ENCODE measurements around the gene THAP7. TPM values are rescaled to one million over a fixed set of nuclear protein-coding genes. Genes with fewer than 3 reads are reported as not detected.

Gene THAP7
- total and polyA plus RNA-seq, 9 of the 15 experiments (the other 6 are each of a cell fraction or from before 2014, with no cell fraction given) = 7.9 to 263 (median 84.1) TPM

GRCh38 chr22:20964090-20964798 is 37.7 kb downstream of the THAP7 start (continued):
- no peak for TF ChIP-seq HCFC1 (IDR thresholded peaks at IDR 0.05; ENCODE audit: low read depth, low read length)
- no peak for TF ChIP-seq ZNF134 (CRISPR knock-in tag; conservative IDR thresholded peaks at IDR 0.05)
- no peak for TF ChIP-seq NCOR1 (IDR thresholded peaks at IDR 0.05)
- TF ChIP-seq DEAF1 (CRISPR knock-in tag; IDR thresholded peaks at IDR 0.05) = no peak
- no peak for TF ChIP-seq TSC22D4 (tag; IDR thresholded peaks at IDR 0.05)
- TF ChIP-seq MYBL2 (IDR thresholded peaks at IDR 0.05; ENCODE audit: low read depth) = no peak
- TF ChIP-seq MYBL2 (CRISPR knock-in tag; IDR thresholded peaks at IDR 0.05; ENCODE audit: borderline replicate concordance) = no peak
- TF ChIP-seq ZNF77 (CRISPR knock-in tag; IDR thresholded peaks at IDR 0.05) = no peak
- TF ChIP-seq FOXO4 (CRISPR knock-in tag; IDR thresholded peaks at IDR 0.05) = 0 out of 2 replicates have a peak, but pooled peaks have one; percentile 29
- no peak for TF ChIP-seq ZNF75A (CRISPR knock-in tag; IDR thresholded peaks at IDR 0.05)
- no peak for TF ChIP-seq ZNF23 (CRISPR knock-in tag; IDR thresholded peaks at IDR 0.05)
- no peak for TF ChIP-seq E2F5 (CRISPR knock-in tag; IDR thresholded peaks at IDR 0.05)
- peak; percentile 71 for TF ChIP-seq DACH1 (IDR thresholded peaks at IDR 0.05; ENCODE audit: partially characterized antibody)
- no peak for TF ChIP-seq CTBP1 (IDR thresholded peaks at IDR 0.05; ENCODE audit: borderline replicate concordance)
- no peak for TF ChIP-seq MYNN (IDR thresholded peaks at IDR 0.05)
- TF ChIP-seq MYNN (CRISPR knock-in tag; IDR thresholded peaks at IDR 0.05) = no peak
- TF ChIP-seq HMGXB4 (CRISPR knock-in tag; IDR thresholded peaks at IDR 0.05) = no peak
- TF ChIP-seq ZNF830 (CRISPR knock-in tag; IDR thresholded peaks at IDR 0.05) = no peak
- TF ChIP-seq SMARCC2 (IDR thresholded peaks at IDR 0.05; ENCODE audit: low read depth) = no peak
- no peak for TF ChIP-seq SMC3 (conservative IDR thresholded peaks at IDR 0.05; ENCODE audit: insufficient read depth, low read depth, low read length)
- TF ChIP-seq RCOR1 (IDR thresholded peaks at IDR 0.05; ENCODE audit: borderline replicate concordance in 1 of 2, low read depth in 2 of 2, low read length in 2 of 2) = peak in 1 of 2 experiments; percentile 89; a peak in 2 of 4 replicates
- TF ChIP-seq ZNF583 (CRISPR knock-in tag; IDR thresholded peaks at IDR 0.05) = 0 out of 2 replicates have a peak, but pooled peaks have one; percentile 33
- no peak; the same call in 1 of the 2 replicates for TF ChIP-seq GABPB1 (CRISPR knock-in tag; IDR thresholded peaks at IDR 0.05)
- TF ChIP-seq ARID1B (IDR thresholded peaks at IDR 0.05) = no peak
- TF ChIP-seq SRF (CRISPR knock-in tag; IDR thresholded peaks at IDR 0.05) = no peak
